ENCODE data around the gene L1CAM.

L1CAM gene

GRCh38 chrX:153885968-153886903 is at the start of gene L1CAM:
Gene L1CAM, minus strand, starts transcription at chrX:153886173. Its CDS starts 10,337 bp downstream, at chrX:153875836.
- DNase-seq (ENCODE audit: low read depth): peak; percentile 27

- DNase-seq (ENCODE audit: low read depth): no peak
Observed at GRCh38 chrX:153935326-153935851, 49.4 kb upstream of the L1CAM start.

GRCh38 chrX:153934762-153935325 is 48.9 kb upstream of the L1CAM start, which contains the start of gene NAA10:
Gene NAA10, minus strand, starts transcription at chrX:153935037. Its CDS starts 133 bp downstream, at chrX:153934904.
- DNase-seq (ENCODE audit: low read depth): peak; percentile 55

- DNase-seq (ENCODE audit: low read depth): no peak
Observed at GRCh38 chrX:153934148-153934761, 48.3 kb upstream of the L1CAM start.

GRCh38 chrX:153933748-153934147 is 47.8 kb upstream of the L1CAM start:
- no peak for DNase-seq (ENCODE audit: low read depth)

GRCh38 chrX:153932220-153932915 is 46.4 kb upstream of the L1CAM start:
- DNase-seq (ENCODE audit: low read depth): no peak

GRCh38 chrX:153931748-153932147 is 45.8 kb upstream of the L1CAM start:
- no peak for DNase-seq (ENCODE audit: low read depth)

- DNase-seq (ENCODE audit: low read depth): no peak
Observed at GRCh38 chrX:153931151-153931550, 45.2 kb upstream of the L1CAM start.

- no peak for DNase-seq (ENCODE audit: low read depth)
Observed at GRCh38 chrX:153930011-153930910, 44.3 kb upstream of the L1CAM start.

- no peak for DNase-seq (ENCODE audit: low read depth)
Observed at GRCh38 chrX:153929576-153929975, 43.6 kb upstream of the L1CAM start.

- no peak for DNase-seq (ENCODE audit: low read depth)
Observed at GRCh38 chrX:153928846-153929245, 42.9 kb upstream of the L1CAM start.

GRCh38 chrX:153927922-153928760 is 42.2 kb upstream of the L1CAM start:
- peak; percentile 86 for DNase-seq (ENCODE audit: low read depth)

- DNase-seq (ENCODE audit: low read depth): no peak
Observed at GRCh38 chrX:153927672-153927921, 41.6 kb upstream of the L1CAM start.

- peak; percentile 62 for DNase-seq (ENCODE audit: low read depth)
Observed at GRCh38 chrX:153926858-153927671, 41.1 kb upstream of the L1CAM start.

GRCh38 chrX:153926552-153926857 is 40.5 kb upstream of the L1CAM start:
- no peak for DNase-seq (ENCODE audit: low read depth)

- DNase-seq (ENCODE audit: low read depth): peak; percentile 19
Observed at GRCh38 chrX:153925739-153926551, 40.0 kb upstream of the L1CAM start, which contains the start of gene ARHGAP4. Gene ARHGAP4, minus strand, starts transcription at chrX:153926264. Its CDS starts 62 bp downstream, at chrX:153926202.

GRCh38 chrX:153925387-153925738 is 39.4 kb upstream of the L1CAM start:
- DNase-seq (ENCODE audit: low read depth): no peak

GRCh38 chrX:153924149-153924861 is 38.3 kb upstream of the L1CAM start:
- DNase-seq (ENCODE audit: low read depth): no peak
